Measurements from ENCODE around the gene NUDT17. TPM values are rescaled to one million over a fixed set of nuclear protein-coding genes. Genes with fewer than 3 reads are reported as not detected.

NUDT17 gene
- total and polyA plus RNA-seq, 2 experiments from 2014 or later: 15.7 to 23.1 TPM

DNA sequence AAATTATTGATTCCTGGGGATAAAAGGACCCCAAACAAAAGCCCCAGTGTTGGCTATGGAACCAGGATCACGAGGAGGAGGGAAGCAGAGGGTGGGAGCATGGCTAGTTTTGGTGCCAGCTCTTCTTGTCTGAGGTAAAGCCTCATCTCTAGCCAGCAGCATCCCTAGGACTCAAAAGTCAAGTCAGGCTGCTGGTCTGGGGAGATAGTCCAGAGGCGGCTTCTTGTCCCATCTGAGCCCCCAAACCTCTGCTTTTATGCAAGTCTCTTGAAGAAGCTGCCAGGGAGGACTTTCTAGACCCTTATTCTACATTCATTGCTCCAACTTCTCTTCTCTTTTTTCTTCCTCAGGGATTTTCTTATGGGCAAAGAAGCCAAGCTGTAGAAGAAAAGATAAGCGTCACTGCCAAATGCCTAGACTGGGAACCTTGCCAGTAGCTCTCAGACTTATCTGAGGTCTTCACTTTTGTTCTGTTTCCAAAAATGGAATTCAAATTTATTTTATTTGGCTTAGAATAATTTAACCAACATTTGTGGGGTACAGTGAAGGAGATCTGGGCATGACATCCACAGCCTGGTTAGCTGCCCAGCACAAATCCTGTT, 47.2 kb downstream of the NUDT17 start:
- Histone ChIP-seq H3K4me1 (ENCODE audit: low read depth) (peaks cover 18% of the 10 kb centered on the region), H3K4me3 (peak overlapping the region; percentile 0), H3K9me3 (ENCODE audit: low read depth) (no peaks in the 10 kb centered on the region), H3K36me3 (no peaks in the 10 kb centered on the region), H3K27ac (peak overlapping the region; percentile 83), H3K27me3 (no peaks in the 10 kb centered on the region)
- DNase-seq (ENCODE audit: low read depth in 1 of 2, low spot score in 1 of 2): peak; percentile 27 to 84
- no peak for TF ChIP-seq CTCF (IDR thresholded peaks at IDR 0.05; ENCODE audit: low read depth, low read length)

- H3K27ac ChIP-seq: no peak overlapping the region
- H3K4me3 ChIP-seq: no peak overlapping the region
- H3K36me3 ChIP-seq: no peaks in the 10 kb centered on the region
- no peak for TF ChIP-seq CTCF (IDR thresholded peaks at IDR 0.05; ENCODE audit: low read depth, low read length)
- H3K27me3 ChIP-seq: no peaks in the 10 kb centered on the region
- peaks cover 18% of the 10 kb centered on the region for H3K4me1 ChIP-seq (ENCODE audit: low read depth)
- no peaks in the 10 kb centered on the region for H3K9me3 ChIP-seq (ENCODE audit: low read depth)
- DNase-seq (ENCODE audit: low read depth in 1 of 2, low spot score in 1 of 2): no peak
These were observed 48.1 kb downstream of the NUDT17 start for GRCh38 chr1:145893306-145894055.

GRCh38 chr1:145895471-145895870, 50.0 kb downstream of the NUDT17 start:
- Histone ChIP-seq H3K27ac (no peak overlapping the region), H3K4me1 (ENCODE audit: low read depth) (peaks cover 18% of the 10 kb centered on the region), H3K27me3 (no peaks in the 10 kb centered on the region), H3K4me3 (no peak overlapping the region), H3K9me3 (ENCODE audit: low read depth) (no peaks in the 10 kb centered on the region), H3K36me3 (no peaks in the 10 kb centered on the region)
- no peak for DNase-seq (ENCODE audit: low read depth in 1 of 2, low spot score in 1 of 2)
- TF ChIP-seq CTCF (IDR thresholded peaks at IDR 0.05; ENCODE audit: low read depth, low read length): no peak

- no peak overlapping the region for H3K27ac ChIP-seq
- DNase-seq (ENCODE audit: low read depth in 1 of 2, low spot score in 1 of 2): no peak
- H3K36me3 ChIP-seq: no peaks in the 10 kb centered on the region
- H3K4me3 ChIP-seq: no peak overlapping the region
- H3K4me1 ChIP-seq (ENCODE audit: low read depth): peaks cover 4% of the 10 kb centered on the region
- no peak for TF ChIP-seq CTCF (IDR thresholded peaks at IDR 0.05; ENCODE audit: low read depth, low read length)
- no peaks in the 10 kb centered on the region for H3K9me3 ChIP-seq (ENCODE audit: low read depth)
- no peaks in the 10 kb centered on the region for H3K27me3 ChIP-seq
These were observed 52.5 kb downstream of the NUDT17 start for GRCh38 chr1:145897969-145898368.

Other genes starting within 250 kb of the NUDT17 start
- 13.3 and 13.6 TPM in 2 replicates for gene GPR89A, start 237.6 kb upstream of the NUDT17 start, total RNA-seq
- gene GPR89A, start 237.6 kb upstream of the NUDT17 start, polyA plus RNA-seq: 24.3 and 29.1 TPM in 2 replicates
- gene PDZK1, start 138.3 kb upstream of the NUDT17 start, total RNA-seq: 0.18 TPM in 1 of 2 replicates, not detected in the other
- gene PDZK1, start 138.3 kb upstream of the NUDT17 start, polyA plus RNA-seq: 0.50 and 0.77 TPM in 2 replicates
- gene CD160, start 126.1 kb upstream of the NUDT17 start, total RNA-seq: not detected in 2 replicates
- 0.35 and 0.71 TPM in 2 replicates for gene CD160, start 126.1 kb upstream of the NUDT17 start, polyA plus RNA-seq
- 15.7 and 18.8 TPM in 2 replicates for gene RNF115, start 21.5 kb upstream of the NUDT17 start, total RNA-seq
- 12.9 and 14.5 TPM in 2 replicates for gene RNF115, start 21.5 kb upstream of the NUDT17 start, polyA plus RNA-seq
- gene POLR3C, start 21.4 kb upstream of the NUDT17 start, total RNA-seq: 31.4 and 34.9 TPM in 2 replicates
- 33.2 and 44.6 TPM in 2 replicates for gene POLR3C, start 21.4 kb upstream of the NUDT17 start, polyA plus RNA-seq
- 22.2 and 23.7 TPM in 2 replicates for gene PIAS3, start 13.5 kb downstream of the NUDT17 start, total RNA-seq
- gene PIAS3, start 13.5 kb downstream of the NUDT17 start, polyA plus RNA-seq: 40.5 and 61.5 TPM in 2 replicates
- 0.11 TPM in 1 of 2 replicates, not detected in the other for gene ANKRD35, start 40.2 kb downstream of the NUDT17 start, total RNA-seq
- gene ANKRD35, start 40.2 kb downstream of the NUDT17 start, polyA plus RNA-seq: 0.64 and 0.77 TPM in 2 replicates
- gene ITGA10, start 64.4 kb downstream of the NUDT17 start, total RNA-seq: 1.9 and 3.0 TPM in 2 replicates
- gene ITGA10, start 64.4 kb downstream of the NUDT17 start, polyA plus RNA-seq: 5.6 and 6.1 TPM in 2 replicates
- 28.2 and 28.4 TPM in 2 replicates for gene PEX11B, start 73.1 kb downstream of the NUDT17 start, total RNA-seq
- 42.3 and 50.1 TPM in 2 replicates for gene PEX11B, start 73.1 kb downstream of the NUDT17 start, polyA plus RNA-seq
- 282 and 329 TPM in 2 replicates for gene RBM8A, start 81.9 kb downstream of the NUDT17 start, total RNA-seq
- gene RBM8A, start 81.9 kb downstream of the NUDT17 start, polyA plus RNA-seq: 272 and 289 TPM in 2 replicates
- gene LIX1L, start 112.4 kb downstream of the NUDT17 start, total RNA-seq: 33.4 and 39.2 TPM in 2 replicates
- gene LIX1L, start 112.4 kb downstream of the NUDT17 start, polyA plus RNA-seq: 46.4 and 59.0 TPM in 2 replicates
- 4.3 and 5.7 TPM in 2 replicates for gene ANKRD34A, start 118.9 kb downstream of the NUDT17 start, total RNA-seq
- gene ANKRD34A, start 118.9 kb downstream of the NUDT17 start, polyA plus RNA-seq: 2.7 and 5.4 TPM in 2 replicates
- 20.6 and 43.4 TPM in 2 replicates for gene POLR3GL, start 119.1 kb downstream of the NUDT17 start, total RNA-seq
- gene POLR3GL, start 119.1 kb downstream of the NUDT17 start, polyA plus RNA-seq: 65.1 and 88.2 TPM in 2 replicates
- 190 and 260 TPM in 2 replicates for gene TXNIP, start 150.9 kb downstream of the NUDT17 start, total RNA-seq
- 172 and 303 TPM in 2 replicates for gene TXNIP, start 150.9 kb downstream of the NUDT17 start, polyA plus RNA-seq
- gene HJV, start 176.1 kb downstream of the NUDT17 start, total RNA-seq: 0.18 TPM in 1 of 2 replicates, not detected in the other
- gene HJV, start 176.1 kb downstream of the NUDT17 start, polyA plus RNA-seq: not detected in 2 replicates